ENCODE data around the gene SMYD3. TPM values are rescaled to one million over a fixed set of nuclear protein-coding genes. Genes with fewer than 3 reads are reported as not detected.

Gene SMYD3
- total RNA-seq, 1 donor from 2014 or later = 35.4 TPM

DNA sequence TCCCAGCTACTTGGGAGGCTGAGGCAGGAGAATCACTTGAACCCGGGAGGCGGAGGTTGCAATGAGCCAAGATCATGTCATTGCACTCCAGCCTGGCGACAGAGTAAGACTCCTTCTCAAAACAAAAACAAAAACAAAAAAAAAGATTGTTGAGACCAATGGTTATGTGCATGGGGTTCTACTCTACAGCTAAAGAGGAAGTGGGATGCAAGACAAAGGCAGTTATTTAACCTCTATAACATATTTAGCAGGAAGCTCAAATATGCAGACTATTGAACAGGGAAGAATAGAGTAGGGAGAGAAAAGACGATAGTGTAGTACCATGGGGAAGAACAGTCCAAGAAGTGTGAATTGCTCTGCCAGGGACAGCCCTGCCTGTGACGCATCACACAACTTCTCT, 227.7 kb downstream of the SMYD3 start:
- Mint-ChIP-seq H3K4me1 (ENCODE audit: low read depth, unreplicated experiment) (peaks cover 23% of the 10 kb centered on the region), H3K9me3 (ENCODE audit: unreplicated experiment) (peaks cover 4% of the 10 kb centered on the region), H3K27ac (ENCODE audit: unreplicated experiment) (no peak overlapping the region), H3K27me3 (ENCODE audit: unreplicated experiment) (peaks cover 1% of the 10 kb centered on the region), H3K36me3 (ENCODE audit: unreplicated experiment) (no peaks in the 10 kb centered on the region), H3K4me3 (ENCODE audit: unreplicated experiment) (no peak overlapping the region)
- TF ChIP-seq CTCF (IDR thresholded peaks at IDR 0.05; ENCODE audit: partially characterized antibody, unreplicated experiment) = no peak
- no peak for DNase-seq

DNA sequence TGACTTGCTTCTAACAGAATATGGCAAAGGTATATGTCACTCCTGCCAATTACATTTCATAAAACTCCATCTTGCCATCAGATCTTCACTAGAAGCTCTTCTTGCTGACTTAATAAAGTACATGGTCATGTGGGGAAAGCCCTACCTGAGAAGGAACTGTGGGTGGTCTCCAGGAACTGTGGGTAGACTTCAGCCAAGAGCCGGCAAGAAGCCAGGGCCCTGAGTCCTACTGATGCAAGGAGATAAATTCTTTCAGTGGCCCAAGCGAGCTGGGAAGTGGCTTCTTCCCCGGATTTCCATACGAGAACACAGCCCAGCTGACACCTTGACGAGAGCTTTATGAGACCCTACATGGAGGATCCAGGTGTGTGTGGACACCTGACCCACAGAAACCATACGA, 228.7 kb downstream of the SMYD3 start:
- Mint-ChIP-seq H3K4me1 (ENCODE audit: low read depth, unreplicated experiment) (peaks cover 17% of the 10 kb centered on the region), H3K36me3 (ENCODE audit: unreplicated experiment) (no peaks in the 10 kb centered on the region), H3K27me3 (ENCODE audit: unreplicated experiment) (peaks cover 1% of the 10 kb centered on the region), H3K27ac (ENCODE audit: unreplicated experiment) (no peak overlapping the region), H3K9me3 (ENCODE audit: unreplicated experiment) (peaks cover 4% of the 10 kb centered on the region), H3K4me3 (ENCODE audit: unreplicated experiment) (no peak overlapping the region)
- DNase-seq = no peak
- no peak for TF ChIP-seq CTCF (IDR thresholded peaks at IDR 0.05; ENCODE audit: partially characterized antibody, unreplicated experiment)

DNA sequence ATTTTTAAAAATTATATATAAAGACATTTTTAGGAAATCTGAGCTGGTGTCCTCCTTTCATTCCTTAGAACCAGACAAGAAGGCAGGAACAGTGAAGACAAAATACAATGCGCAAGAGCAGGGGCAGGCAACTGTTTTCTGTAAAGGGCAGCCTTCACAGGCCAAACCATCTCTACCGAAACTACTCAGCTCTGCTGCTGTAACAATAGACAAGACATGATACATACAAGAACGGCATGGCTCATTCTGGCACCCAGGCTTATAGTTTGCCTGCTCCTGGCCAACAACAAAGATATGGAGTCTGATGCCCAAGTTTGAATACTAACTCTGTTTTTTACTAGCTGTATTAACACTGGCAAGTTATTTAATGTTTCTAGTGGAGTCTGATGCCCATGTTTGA, 232.0 kb downstream of the SMYD3 start:
- no peak for DNase-seq
- Mint-ChIP-seq H3K9me3 (ENCODE audit: unreplicated experiment) (peaks cover 4% of the 10 kb centered on the region), H3K27ac (ENCODE audit: unreplicated experiment) (no peak overlapping the region), H3K4me1 (ENCODE audit: low read depth, unreplicated experiment) (peaks cover 4% of the 10 kb centered on the region), H3K36me3 (ENCODE audit: unreplicated experiment) (no peaks in the 10 kb centered on the region), H3K4me3 (ENCODE audit: unreplicated experiment) (no peak overlapping the region), H3K27me3 (ENCODE audit: unreplicated experiment) (peaks cover 1% of the 10 kb centered on the region)
- TF ChIP-seq CTCF (IDR thresholded peaks at IDR 0.05; ENCODE audit: partially characterized antibody, unreplicated experiment) = no peak

DNA sequence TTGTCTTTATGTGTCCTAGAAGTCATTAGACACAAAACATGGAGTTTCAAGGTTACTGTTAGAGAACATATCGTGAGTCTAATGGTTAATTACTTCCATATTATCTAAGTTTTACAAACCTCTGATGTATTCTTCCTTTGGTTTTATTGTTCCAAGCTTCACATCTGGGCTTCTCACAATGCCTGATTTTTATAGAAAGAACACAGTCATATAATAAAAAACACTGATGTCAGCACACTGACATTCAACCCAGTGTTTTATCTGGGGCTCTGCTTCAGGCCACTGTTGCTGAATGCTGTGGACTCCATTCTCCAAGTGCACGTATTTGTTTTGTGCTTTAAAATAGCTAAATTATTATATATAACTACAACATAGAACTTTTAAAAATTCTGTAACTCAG, 232.9 kb downstream of the SMYD3 start:
- H3K27ac Mint-ChIP-seq (ENCODE audit: unreplicated experiment) = no peak overlapping the region
- DNase-seq = no peak
- H3K27me3 Mint-ChIP-seq (ENCODE audit: unreplicated experiment) = peaks cover 1% of the 10 kb centered on the region
- H3K4me1 Mint-ChIP-seq (ENCODE audit: low read depth, unreplicated experiment) = peaks cover 4% of the 10 kb centered on the region
- no peak overlapping the region for H3K4me3 Mint-ChIP-seq (ENCODE audit: unreplicated experiment)
- H3K9me3 Mint-ChIP-seq (ENCODE audit: unreplicated experiment) = peaks cover 2% of the 10 kb centered on the region
- no peaks in the 10 kb centered on the region for H3K36me3 Mint-ChIP-seq (ENCODE audit: unreplicated experiment)
- no peak for TF ChIP-seq CTCF (IDR thresholded peaks at IDR 0.05; ENCODE audit: partially characterized antibody, unreplicated experiment)

DNA sequence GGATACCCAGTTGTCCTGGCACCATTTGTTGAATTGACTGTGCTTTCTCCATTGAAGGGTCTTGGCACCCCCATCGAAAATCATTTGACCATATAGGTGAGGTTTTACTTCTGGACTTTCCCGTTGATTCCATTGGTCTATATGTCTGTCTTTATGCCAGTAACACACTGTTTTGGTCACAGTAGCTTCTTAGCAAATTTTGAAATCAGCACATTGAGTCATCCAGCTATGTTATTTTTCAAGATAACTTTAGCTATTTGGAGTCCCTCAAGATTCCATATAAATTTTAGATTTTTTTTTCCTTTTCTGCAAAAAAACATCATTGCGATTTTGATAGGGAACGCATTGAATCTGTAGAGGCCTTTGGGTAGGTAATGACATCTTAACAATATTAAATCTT, 235.6 kb downstream of the SMYD3 start:
- Mint-ChIP-seq H3K4me3 (ENCODE audit: unreplicated experiment) (no peak overlapping the region), H3K9me3 (ENCODE audit: unreplicated experiment) (no peaks in the 10 kb centered on the region), H3K36me3 (ENCODE audit: unreplicated experiment) (no peaks in the 10 kb centered on the region), H3K4me1 (ENCODE audit: low read depth, unreplicated experiment) (peaks cover 4% of the 10 kb centered on the region), H3K27me3 (ENCODE audit: unreplicated experiment) (no peaks in the 10 kb centered on the region), H3K27ac (ENCODE audit: unreplicated experiment) (no peak overlapping the region)
- no peak for DNase-seq
- TF ChIP-seq CTCF (IDR thresholded peaks at IDR 0.05; ENCODE audit: partially characterized antibody, unreplicated experiment) = no peak
